K562 (cell line): ENCODE data around the gene ZNF366. TPM values are rescaled to one million over a fixed set of nuclear protein-coding genes. Genes with fewer than 3 reads are reported as not detected.

Experiments used
- ATAC-seq: fragments of 200-7000 bp; cut with Tn5 transposase; 3 replicates; pipeline ENCODE4 v1.9.1; 2020; ENCODE audit warnings: moderate library complexity
- BruUV-seq: library from RNA; stranded (reverse); fragments of 400-500 nt; replicated peaks from 2 replicates; lab custom pipeline; 2021; lab: Mats Ljungman, UMichigan
- CTCF ChIA-PET: fragments of 300-600 bp; formaldehyde crosslinking; extraction: SDS; loops from one replicate; lab custom pipeline; 2021; ENCODE audit warnings: low intra/inter-chr PET ratio; lab: Yijun Ruan, JAX
- POLR2A ChIA-PET: fragments of 300-600, 350-650 bp; sonication (Branson Sonifier 250); formaldehyde crosslinking; extraction: SDS; loops from one replicate; lab custom pipeline; 2021; ENCODE audit warnings: antibody characterized with exemption, inconsistent platforms; lab: Yijun Ruan, JAX
- DNase-seq, 4 experiments: peaks; one replicate each; pipeline versions ENCODE4 v3.0.0 to v3.0.0-alpha.2; 2011 to 2018; ENCODE audit warnings: low spot score in 3 of 4, mixed read lengths in 3 of 4; ENCODE audit errors: extremely low read depth in 1 of 4
- FAIRE-seq: peaks from 2 replicates; lab custom pipeline; 2011; peaks lifted over from hg19 to GRCh38; lab: Jason Lieb, UNC
- H2AFZ ChIP-seq: 2 replicates; pipeline ENCODE4 v1.6.0; 2011; ENCODE audit warnings: low read depth, low read length, control low read depth, inconsistent platforms
- H3K27ac ChIP-seq: fragments of 200-600 bp; 3 replicates; pipeline ENCODE4 v1.8.0; 2011; ENCODE audit warnings: low read depth, mild to moderate bottlenecking, control low read depth, inconsistent platforms, low read length, moderate library complexity, mixed read lengths; ENCODE audit errors: extremely low read depth
- H3K27me3 ChIP-seq, 2 experiments: fragments of 300-600 bp in 1 of 2; 2 replicates in 1 of 2; 3 replicates in 1 of 2; pipeline versions ENCODE4 v1.6.0 to v1.8.0; 2011; ENCODE audit warnings: inconsistent platforms in 2 of 2, low read length in 2 of 2, mild to moderate bottlenecking in 1 of 2, mixed read lengths in 1 of 2, moderate library complexity in 1 of 2; ENCODE audit not compliant: control insufficient read depth in 2 of 2, insufficient read depth in 2 of 2
- H3K36me3 ChIP-seq: fragments of 300-600 bp; 3 replicates; pipeline ENCODE4 v1.8.0; 2011; ENCODE audit warnings: mild to moderate bottlenecking, low read length, inconsistent platforms; ENCODE audit not compliant: control insufficient read depth, insufficient read depth
- H3K4me1 ChIP-seq, 2 experiments: fragments of 200-600 bp in 1 of 2; replicated peaks in 1 of 2; 2 replicates in 1 of 2; 3 replicates in 1 of 2; pipeline versions ENCODE4 v1.5.1 to v1.8.0; 2011; ENCODE audit warnings: inconsistent platforms in 2 of 2, low read length in 2 of 2, mild to moderate bottlenecking in 1 of 2, mixed read lengths in 1 of 2, moderate library complexity in 1 of 2; ENCODE audit not compliant: control insufficient read depth in 2 of 2, insufficient read depth in 2 of 2
- H3K4me2 ChIP-seq: 2 replicates; pipeline ENCODE4 v1.6.1; 2011; ENCODE audit warnings: low read length, control low read depth, inconsistent platforms, mixed read lengths; ENCODE audit not compliant: insufficient read depth
- H3K4me3 ChIP-seq: fragments of 200-600 bp; sonication (generic), shearing (Covaris generic); 2 replicates; pipeline ENCODE4 v1.5.1; 2016; ENCODE audit warnings: control low read depth, inconsistent platforms
- H3K79me2 ChIP-seq: fragments of 200-600 bp; 3 replicates; pipeline ENCODE4 v1.8.0; 2011; ENCODE audit warnings: low read length, inconsistent platforms; ENCODE audit not compliant: control insufficient read depth, insufficient read depth
- H3K9ac ChIP-seq, 2 experiments: 2 replicates each; pipeline versions ENCODE4 v1.6.0 to v1.6.1; 2011; ENCODE audit warnings: low read depth in 2 of 2, low read length in 2 of 2, control low read depth in 1 of 2, inconsistent platforms in 1 of 2, mild to moderate bottlenecking in 1 of 2, mixed read lengths in 1 of 2; ENCODE audit not compliant: insufficient read depth in 1 of 2
- H3K9me1 ChIP-seq: one replicate; pipeline ENCODE4 v1.6.0; 2011; ENCODE audit warnings: inconsistent platforms, mild to moderate bottlenecking, low read length, moderate library complexity; ENCODE audit not compliant: control insufficient read depth, insufficient read depth
- H3K9me3 ChIP-seq: replicated peaks from 2 replicates; pipeline ENCODE4 v1.5.1; 2011; ENCODE audit warnings: low read depth, low read length, inconsistent platforms; ENCODE audit not compliant: control insufficient read depth, insufficient read depth
- H4K20me1 ChIP-seq: replicated peaks from 2 replicates; pipeline ENCODE4 v1.6.1; 2011; ENCODE audit warnings: low read length, inconsistent platforms, mixed read lengths; ENCODE audit not compliant: control insufficient read depth, insufficient read depth
- ATF7 ChIP-seq: fragments of 450-650 bp; IDR thresholded peaks from 2 replicates; pipeline ENCODE4 v1.7.1; 2014; ENCODE audit warnings: mild to moderate bottlenecking, moderate library complexity
- C11orf30 ChIP-seq: fragments of 450-650 bp; IDR thresholded peaks from 2 replicates; pipeline ENCODE4 v1.6.1; 2016; ENCODE audit warnings: low read depth, mild to moderate bottlenecking
- CREB5 ChIP-seq: fragments of 250-450 bp; sonication (Bioruptor Pico); IDR thresholded peaks from 2 replicates; pipeline ENCODE4 v1.5.0; 2020; ENCODE audit warnings: mild to moderate bottlenecking
- CREBBP ChIP-seq: IDR thresholded peaks from one replicate; pipeline ENCODE4 v1.6.1; 2012; ENCODE audit warnings: low read depth, mild to moderate bottlenecking, control low read depth, inconsistent platforms, low read length
- CUX1 ChIP-seq: fragments of 200-800 bp; sonication (Bioruptor generic); IDR thresholded peaks from 2 replicates; pipeline ENCODE4 v1.6.1; 2016; ENCODE audit warnings: missing genetic modification characterization, missing compliant biosample characterization
- EHMT2 ChIP-seq: fragments of 450-650 bp; IDR thresholded peaks from 2 replicates; pipeline ENCODE4 v1.6.1; 2018; ENCODE audit warnings: antibody characterized with exemption
- ETV1 ChIP-seq: fragments of 450-650 bp; conservative IDR thresholded peaks from 2 replicates; pipeline ENCODE4 v1.6.1; 2016; ENCODE audit warnings: missing genetic modification characterization, control low read depth, low read depth, missing compliant biosample characterization
- HCFC1 ChIP-seq: IDR thresholded peaks from 2 replicates; pipeline ENCODE4 v1.6.1; 2012; ENCODE audit warnings: low read depth, low read length, improper control_type of control experiment
- MAFF ChIP-seq: IDR thresholded peaks from 2 replicates; pipeline ENCODE4 v1.6.1; 2012; ENCODE audit warnings: low read length, improper control_type of control experiment
- MAFG ChIP-seq: fragments of 450-650 bp; conservative IDR thresholded peaks from 2 replicates; pipeline ENCODE4 v1.6.1; 2016; ENCODE audit warnings: missing genetic modification characterization, missing compliant biosample characterization
- MAFK ChIP-seq: IDR thresholded peaks from 2 replicates; pipeline ENCODE4 v1.6.1; 2011; ENCODE audit warnings: low read length, improper control_type of control experiment
- NR2F6 ChIP-seq: fragments of 450-650 bp; formaldehyde crosslinking; IDR thresholded peaks from 2 replicates; pipeline ENCODE4 v1.4.0; 2020; ENCODE audit warnings: mild to moderate bottlenecking
- PRPF4 ChIP-seq: fragments of 200-400 bp; formaldehyde crosslinking; IDR thresholded peaks from one replicate; pipeline ENCODE4 v1.6.1; 2017; ENCODE audit warnings: low read length, low read depth, mild to moderate bottlenecking; ENCODE audit not compliant: insufficient read depth, poor library complexity, severe bottlenecking
- SMARCB1 ChIP-seq: IDR thresholded peaks from 2 replicates; pipeline ENCODE4 v1.6.1; 2011; ENCODE audit warnings: improper control_type of control experiment, low read depth; ENCODE audit not compliant: insufficient read length
- TSC22D4 ChIP-seq: fragments of 450-650 bp; IDR thresholded peaks from 2 replicates; pipeline ENCODE4 v1.6.1; 2016; ENCODE audit warnings: missing genetic modification characterization, missing biosample characterization, control low read depth
- ZFPM2 ChIP-seq: fragments of 250-450 bp; sonication (Bioruptor Pico); IDR thresholded peaks from 2 replicates; pipeline ENCODE4 v1.5.1; 2022; ENCODE audit warnings: mild to moderate bottlenecking
- ZFX ChIP-seq: sonication (generic); formaldehyde crosslinking; IDR thresholded peaks from 2 replicates; pipeline ENCODE4 v1.8.0; 2022; ENCODE audit warnings: mild to moderate bottlenecking, missing genetic modification reagents, moderate library complexity
- ZNF232 ChIP-seq: sonication (generic); formaldehyde crosslinking; IDR thresholded peaks from 2 replicates; pipeline ENCODE4 v1.8.0; 2022; ENCODE audit warnings: mild to moderate bottlenecking, missing genetic modification reagents
- ZNF316 ChIP-seq: fragments of 450-650 bp; IDR thresholded peaks from 2 replicates; pipeline ENCODE4 v1.6.1; 2016
- in situ Hi-C: fragments of 300-500 bp; cut with MboI; formaldehyde crosslinking; loops from 4 replicates; pipeline ENCODE4 v1.15.0; 2018; ENCODE audit warnings: inconsistent platforms, mixed read lengths
- intact Hi-C: fragments of 100-400 bp; cut with micrococcal nuclease; formaldehyde crosslinking; loops from 2 replicates; pipeline ENCODE4 v1.14.2; 2022
- polyA plus RNA-seq, 8 experiments: library from polyadenylated mRNA; depleted of rRNA in 4 of 8; stranded (reverse) in 5 of 8; unstranded in 3 of 8; fragments of >200 nt; fragmentation: Nextera tagmentation in 2 of 8; fragmentation: Illumina TruSeq in 1 of 8; extraction: Ambion mirVana in 2 of 8; extraction: Trizol in 1 of 8; gene quantifications; 2 replicates each; pipeline versions ENCODE4 v1.2.1 to v1.2.3, GENCODE V29; 2011 to 2014; ENCODE audit warnings: inconsistent platforms in 1 of 8, missing spikeins in 1 of 8
- total RNA-seq, 7 experiments: library from RNA; depleted of rRNA in 6 of 7; stranded (reverse); fragments of >200 nt in 6 of 7; fragmentation: Illumina TruSeq in 2 of 7; extraction: Trizol in 2 of 7; gene quantifications; 2 replicates each; pipeline versions ENCODE4 v1.2.1 to v1.2.3, GENCODE V29; 2011 to 2021; ENCODE audit warnings: low replicate concordance in 1 of 7

ZNF366 gene
- total and polyA plus RNA-seq, 9 of the 15 experiments (the other 6 are each of a cell fraction or from before 2014, with no cell fraction given), result not detected

GRCh38 chr5:72426019-72426418, 81.2 kb downstream of the ZNF366 start:
- intact Hi-C loops (no loop called here), in situ Hi-C loops (no loop called here)
- no peaks in the 10 kb centered on the region for H3K9me1 ChIP-seq
- no peaks in the 10 kb centered on the region; a peak in 1 of 5 replicates for H3K4me1 ChIP-seq
- H3K36me3 ChIP-seq, result no peaks in the 10 kb centered on the region
- ATAC-seq, result no peak
- H3K79me2 ChIP-seq, result no peaks in the 10 kb centered on the region
- no peak overlapping the region for H2AFZ ChIP-seq
- ChIA-PET CTCF (no interaction called here), POLR2A (interaction anchor here (1.2 kb wide), 1 partner anchor 14 kb away, joined by 3 read pairs; no protein-coding TSS in a partner anchor)
- H3K9me3 ChIP-seq, result no peaks in the 10 kb centered on the region
- no peak for FAIRE-seq
- no peak overlapping the region for H3K4me3 ChIP-seq
- no peak overlapping the region for H3K27ac ChIP-seq
- H3K27me3 ChIP-seq, result no peaks in the 10 kb centered on the region; a peak in 2 of 5 replicates
- H3K4me2 ChIP-seq, result no peak overlapping the region
- peak in 1 of 4 experiments; percentile 12 for DNase-seq
- no peak overlapping the region for H3K9ac ChIP-seq
- no TSS peak for BruUV-seq
- no peaks in the 10 kb centered on the region for H4K20me1 ChIP-seq
- no peak for TF ChIP-seq PRPF4
- TF ChIP-seq ZNF232 (CRISPR knock-in tag), result no peak
- no peak for TF ChIP-seq ZFX
- no peak for TF ChIP-seq ZFPM2 (CRISPR knock-in tag)
- TF ChIP-seq SMARCB1, result no peak
- 0 out of 2 replicates have a peak, but pooled peaks have one; percentile 17 for TF ChIP-seq MAFF
- TF ChIP-seq ATF7, result no peak
- TF ChIP-seq CREBBP, result no peak
- TF ChIP-seq NR2F6 (CRISPR knock-in tag), result no peak
- TF ChIP-seq ZNF316, result peak; percentile 61; the same call in 1 of the 2 replicates
- TF ChIP-seq MAFK, result 0 out of 2 replicates have a peak, but pooled peaks have one; percentile 23
- peak; percentile 57; the same call in 1 of the 2 replicates for TF ChIP-seq C11orf30
- TF ChIP-seq ETV1 (tag), result no peak
- TF ChIP-seq EHMT2, result no peak
- no peak for TF ChIP-seq CUX1 (CRISPR knock-in tag)
- no peak for TF ChIP-seq CREB5 (CRISPR knock-in tag)
- TF ChIP-seq TSC22D4 (tag), result no peak
- TF ChIP-seq HCFC1, result no peak
- TF ChIP-seq MAFG (tag), result peak; percentile 71
